Pancreas (tissue), 10 donors: ENCODE results near the gene GALNT13. TPM values are rescaled to one million over a fixed set of nuclear protein-coding genes. Genes with fewer than 3 reads are reported as not detected.

Experiments used
- ATAC-seq, 4 donors: fragments of 200-7000 bp; cut with Tn5 transposase; one replicate each; pipeline versions ENCODE4 v1.8.0 to v1.9.1; 2020; ENCODE audit warnings: mild to moderate bottlenecking in 4 of 4, moderate library complexity in 4 of 4
- DNase-seq, 6 donors: peaks; one replicate each; pipeline ENCODE4 v3.0.0-alpha.2; 2020
- FAIRE-seq: peaks from 2 replicates; lab custom pipeline; 2012; peaks lifted over from hg19 to GRCh38; lab: Jason Lieb, UNC
- H3K27ac ChIP-seq, 4 donors: fragments of 200-600 bp; sonication (generic); 1 replicate in 3 of 4; 2 replicates in 1 of 4; pipeline versions ENCODE4 v1.5.0 to v1.8.0; 2020
- H3K27me3 ChIP-seq, 4 donors: fragments of 200-600 bp; one replicate each; pipeline ENCODE4 v1.8.0; 2021
- H3K36me3 ChIP-seq, 3 donors: fragments of 200-600 bp; sonication (generic) in 1 of 3; one replicate each; pipeline versions ENCODE4 v1.5.0 to v1.8.0; 2020 to 2021
- H3K4me1 ChIP-seq, 3 donors: fragments of 200-600 bp; one replicate each; pipeline ENCODE4 v1.8.0; 2021
- H3K4me3 ChIP-seq, 4 donors: fragments of 200-600 bp; sonication (generic) in 2 of 4; one replicate each; pipeline versions ENCODE4 v1.5.0 to v1.8.0; 2020 to 2021
- H3K9me3 ChIP-seq, 4 donors: fragments of 200-600 bp; one replicate each; pipeline ENCODE4 v1.8.0; 2021
- WGBS, 2 donors: extraction: QIAGEN DNeasy Blood & Tissue Kit; methylation state at CpG; one replicate each; pipeline ENCODE4 v1.1.7; 2013; 5-methylcytosine and 5-hydroxymethylcytosine counted together
- intact Hi-C, 3 donors: fragments of 100-400 bp; cut with DNase I; formaldehyde crosslinking; loops; one replicate each; pipeline versions ENCODE4 v1.11.1 to v1.14.2; 2022
- polyA plus RNA-seq, 2 donors: library from polyadenylated mRNA; stranded (reverse); fragments of 200-250 nt; gene quantifications; one replicate each; pipeline ENCODE4 v1.2.3, GENCODE V29; 2013
- total RNA-seq, 6 donors: library from RNA; stranded (reverse); fragmentation: NEBNext Ultra II Directional in 4 of 6; extraction: Animal tissue kit (Norgen Biotek cat#: 25700) in 4 of 6; gene quantifications; one replicate each; pipeline versions ENCODE4 v1.2.1 to v1.2.4, GENCODE V29; 2021 to 2023
- TF ChIP-seq, protein P1 (sequence below), 4 donors: fragments of 200-600 bp; sonication (generic) in 3 of 4; IDR thresholded peaks; one replicate each; pipeline versions ENCODE4 v1.5.0 to v1.8.0; 2021; ENCODE audit warnings: antibody characterized with exemption in 4 of 4
- donor health status: healthy with polysubstance abuse.
- donor health status: DM: no; HTN: no; CAD: no; lungs with moderate emphysema.
- donor health status: DM: no; HTN: no; CAD: no.
- donor health status: control.
- donor health status: control.
- donor health status: Bipolar disorder and iron deficiency.
- donor health status: DM: yes; HTN: yes; CAD: no.
- donor health status: DM: no; HTN: no; CAD: no.
- donor health status: DM: no; HTN: no; CAD: no.
- donor health status: DM: yes; HTN: yes; CAD: no.

Gene GALNT13
- total and polyA plus RNA-seq, 8 donors = 0.09 to 1.8 (median 0.74) TPM

DNA sequence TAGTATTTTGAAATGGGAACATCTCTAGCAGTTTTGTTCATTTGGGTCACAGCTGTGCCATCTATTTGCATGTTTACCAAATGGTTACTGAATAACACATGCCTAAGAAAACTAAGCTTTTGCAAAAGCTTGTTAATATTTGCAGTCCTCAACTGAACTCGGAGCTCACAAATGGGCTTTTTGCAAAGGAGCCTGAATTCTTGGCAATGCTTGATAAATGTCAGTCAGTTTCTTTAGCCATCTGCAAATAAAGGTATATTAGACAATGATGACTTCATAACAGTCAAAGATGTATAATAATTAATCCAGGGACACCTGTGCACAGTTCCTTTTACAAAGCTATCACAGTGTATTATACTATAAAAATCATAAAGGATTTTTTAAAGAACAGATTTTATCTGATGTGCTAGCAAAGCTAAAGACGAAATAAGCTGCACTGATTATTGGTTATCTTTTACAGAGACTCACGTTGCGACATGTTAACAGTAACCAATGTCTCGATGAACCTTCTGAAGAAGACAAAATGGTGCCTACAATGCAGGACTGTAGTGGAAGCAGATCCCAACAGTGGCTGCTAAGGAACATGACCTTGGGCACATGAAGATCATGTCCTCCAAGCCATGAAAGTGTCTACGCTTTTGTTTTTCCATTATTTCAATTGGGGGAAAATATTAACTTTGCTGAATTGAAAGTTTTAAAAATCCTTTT is 578.4 kb downstream of the GALNT13 start:
- no peak overlapping the region for H3K27ac ChIP-seq
- H3K4me3 ChIP-seq = no peak overlapping the region
- TF ChIP-seq, protein P1, sequence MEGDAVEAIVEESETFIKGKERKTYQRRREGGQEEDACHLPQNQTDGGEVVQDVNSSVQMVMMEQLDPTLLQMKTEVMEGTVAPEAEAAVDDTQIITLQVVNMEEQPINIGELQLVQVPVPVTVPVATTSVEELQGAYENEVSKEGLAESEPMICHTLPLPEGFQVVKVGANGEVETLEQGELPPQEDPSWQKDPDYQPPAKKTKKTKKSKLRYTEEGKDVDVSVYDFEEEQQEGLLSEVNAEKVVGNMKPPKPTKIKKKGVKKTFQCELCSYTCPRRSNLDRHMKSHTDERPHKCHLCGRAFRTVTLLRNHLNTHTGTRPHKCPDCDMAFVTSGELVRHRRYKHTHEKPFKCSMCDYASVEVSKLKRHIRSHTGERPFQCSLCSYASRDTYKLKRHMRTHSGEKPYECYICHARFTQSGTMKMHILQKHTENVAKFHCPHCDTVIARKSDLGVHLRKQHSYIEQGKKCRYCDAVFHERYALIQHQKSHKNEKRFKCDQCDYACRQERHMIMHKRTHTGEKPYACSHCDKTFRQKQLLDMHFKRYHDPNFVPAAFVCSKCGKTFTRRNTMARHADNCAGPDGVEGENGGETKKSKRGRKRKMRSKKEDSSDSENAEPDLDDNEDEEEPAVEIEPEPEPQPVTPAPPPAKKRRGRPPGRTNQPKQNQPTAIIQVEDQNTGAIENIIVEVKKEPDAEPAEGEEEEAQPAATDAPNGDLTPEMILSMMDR (IDR thresholded peaks at IDR 0.05) = no peak
- H3K36me3 ChIP-seq = no peaks in the 10 kb centered on the region
- no peaks in the 10 kb centered on the region for H3K27me3 ChIP-seq
- H3K9me3 ChIP-seq = no peaks in the 10 kb centered on the region
- WGBS, 2 donors = 32 to 36% methylated on average over 6 of the region's 6 CpGs
- peaks cover 5 to 34% (median 14%) of the 10 kb centered on the region in 3 donors for H3K4me1 ChIP-seq
- peak; percentile 56 to 75 (median 65) for ATAC-seq
- no peak for FAIRE-seq
- DNase-seq = no peak
- intact Hi-C loops = no loop called here

DNA sequence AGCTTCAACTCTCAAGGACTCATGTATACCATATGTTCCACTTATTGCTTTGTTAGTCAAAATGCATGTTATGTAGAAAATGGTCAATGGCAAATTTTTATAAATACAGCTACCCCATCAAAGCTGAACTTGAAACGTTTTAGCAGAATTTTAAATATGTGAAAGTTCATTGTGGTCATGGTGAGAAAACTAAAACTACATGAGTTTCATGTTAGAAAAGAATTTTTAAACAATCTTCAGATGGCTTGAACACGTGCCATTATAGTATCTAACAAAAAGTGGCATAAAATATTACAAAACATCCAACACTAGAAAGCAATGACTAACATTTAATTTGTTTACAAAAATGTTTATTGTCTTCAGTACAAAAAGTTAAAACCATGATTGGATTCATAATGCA is 580.7 kb downstream of the GALNT13 start:
- TF ChIP-seq, protein P1 (IDR thresholded peaks at IDR 0.05) = no peak

GRCh38 chr2:154452906-154453493 is 581.3 kb downstream of the GALNT13 start:
- ATAC-seq (peak in 3 of 4 donors; percentile 44 to 61 (median 51)), FAIRE-seq (no peak)

More for the DNA sequence above, 580.7 kb downstream of the GALNT13 start:
- no peaks in the 10 kb centered on the region for H3K36me3 ChIP-seq
- H3K27ac ChIP-seq = no peak overlapping the region
- FAIRE-seq (no peak), DNase-seq (no peak), ATAC-seq (no peak)
- intact Hi-C loops = no loop called here
- H3K4me3 ChIP-seq = no peak overlapping the region
- H3K9me3 ChIP-seq = no peaks in the 10 kb centered on the region
- no peaks in the 10 kb centered on the region for H3K27me3 ChIP-seq
- peaks cover 5 to 30% (median 14%) of the 10 kb centered on the region in 3 donors for H3K4me1 ChIP-seq
- 56 to 62% methylated on average over 2 of the region's 2 CpGs for WGBS, 2 donors

DNA sequence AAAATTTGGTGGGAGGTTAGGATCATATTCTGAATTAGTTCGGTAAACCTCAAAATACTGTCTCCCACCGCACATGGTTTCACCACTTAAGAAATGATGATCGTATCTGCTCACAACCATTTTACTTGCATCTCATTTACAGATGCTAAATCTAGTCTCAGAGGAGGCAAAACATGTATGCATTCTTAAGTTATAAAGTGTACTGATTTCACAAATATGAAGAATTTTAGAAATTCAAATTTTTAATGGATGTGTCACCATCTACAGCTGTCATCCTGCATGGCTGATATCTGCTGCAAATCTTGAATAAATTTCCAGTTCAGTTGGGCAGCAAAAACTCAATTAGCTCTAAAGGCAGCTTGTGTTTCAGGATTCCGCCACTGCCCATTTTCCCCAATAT is 583.4 kb downstream of the GALNT13 start:
- H3K36me3 ChIP-seq = no peaks in the 10 kb centered on the region
- H3K4me3 ChIP-seq = no peak overlapping the region
- H3K9me3 ChIP-seq = no peaks in the 10 kb centered on the region
- ATAC-seq = no peak
- TF ChIP-seq, protein P1 (IDR thresholded peaks at IDR 0.05) = no peak
- no peak for FAIRE-seq
- H3K4me1 ChIP-seq = peaks cover 0 to 7% (median 5%) of the 10 kb centered on the region in 3 donors
- DNase-seq = no peak
- H3K27me3 ChIP-seq = no peaks in the 10 kb centered on the region
- WGBS, 2 donors = 97% methylated on average over 4 of the region's 4 CpGs
- intact Hi-C loops = no loop called here
- H3K27ac ChIP-seq = no peak overlapping the region

More at GRCh38 chr2:154452906-154453493, 581.3 kb downstream of the GALNT13 start:
- WGBS, 2 donors = 37 to 50% methylated on average over 4 of the region's 4 CpGs
- Histone ChIP-seq H3K27ac (no peak overlapping the region), H3K4me3 (no peak overlapping the region), H3K36me3 (no peaks in the 10 kb centered on the region), H3K27me3 (no peaks in the 10 kb centered on the region), H3K9me3 (no peaks in the 10 kb centered on the region), H3K4me1 (peaks cover 0 to 26% (median 14%) of the 10 kb centered on the region in 3 donors)
- intact Hi-C loops = no loop called here
- TF ChIP-seq, protein P1 (IDR thresholded peaks at IDR 0.05) = peak in 3 of 4 donors; percentile 11 to 12 (median 11)
- DNase-seq = no peak
